ENCODE measurements around the gene OTUD7B. TPM values are rescaled to one million over a fixed set of nuclear protein-coding genes. Genes with fewer than 3 reads are reported as not detected.

The OTUD7B gene
- polyA plus RNA-seq, 1 donor, result 16.9 TPM

- no peak overlapping the region for H3K27ac ChIP-seq (ENCODE audit: low read length)
Observed at GRCh38 chr1:149906570-149907075, 103.9 kb downstream of the OTUD7B start.

GRCh38 chr1:149903836-149904491, 106.6 kb downstream of the OTUD7B start:
- WGBS (ENCODE audit: insufficient coverage, low lambda C conversion rate), result 86% methylated on average over 1 of the region's 5 CpGs
- peak in 1 of 2 donors; percentile 15 for DNase-seq

More at GRCh38 chr1:149906570-149907075, 103.9 kb downstream of the OTUD7B start:
- DNase-seq, result peak; percentile 37 to 69
- Histone ChIP-seq H3K36me3 (ENCODE audit: control insufficient read depth, insufficient read depth, low read length) (no peaks in the 10 kb centered on the region), H3K27me3 (ENCODE audit: control insufficient read depth, insufficient read depth, low read length) (no peaks in the 10 kb centered on the region), H3K4me3 (ENCODE audit: low read length) (no peak overlapping the region), H3K4me1 (ENCODE audit: control insufficient read depth, insufficient read depth, low read length) (peaks cover 6% of the 10 kb centered on the region), H3K9me3 (ENCODE audit: control insufficient read depth, low read depth, low read length) (no peaks in the 10 kb centered on the region)
- no CpG with 5 or more reads among the region's 10 CpGs for WGBS (ENCODE audit: insufficient coverage, low lambda C conversion rate)

GRCh38 chr1:149899460-149900284, 110.9 kb downstream of the OTUD7B start, which contains the start of gene BOLA1:
Gene BOLA1 (plus strand): TSS chr1:149899568. CDS start chr1:149900060, 492 bp downstream.
- Histone ChIP-seq H3K9me3 (ENCODE audit: control insufficient read depth, low read depth, low read length) (peaks cover 7% of the 10 kb centered on the region), H3K27me3 (ENCODE audit: control insufficient read depth, insufficient read depth, low read length) (no peaks in the 10 kb centered on the region), H3K36me3 (ENCODE audit: control insufficient read depth, insufficient read depth, low read length) (no peaks in the 10 kb centered on the region), H3K27ac (ENCODE audit: low read length) (peak within 1 kb of the TSS; percentile 67), H3K4me1 (ENCODE audit: control insufficient read depth, insufficient read depth, low read length) (peaks cover 8% of the 10 kb centered on the region), H3K4me3 (ENCODE audit: low read length) (peak within 1 kb of the TSS; percentile 58)
- DNase-seq, result peak; percentile 93 to 96
- no CpG with 5 or more reads among the region's 65 CpGs for WGBS (ENCODE audit: insufficient coverage, low lambda C conversion rate)

More at GRCh38 chr1:149903836-149904491, 106.6 kb downstream of the OTUD7B start:
- H3K4me1 ChIP-seq (ENCODE audit: control insufficient read depth, insufficient read depth, low read length), result peaks cover 14% of the 10 kb centered on the region
- no peak overlapping the region for H3K27ac ChIP-seq (ENCODE audit: low read length)
- peaks cover 4% of the 10 kb centered on the region for H3K9me3 ChIP-seq (ENCODE audit: control insufficient read depth, low read depth, low read length)
- no peak overlapping the region for H3K4me3 ChIP-seq (ENCODE audit: low read length)
- no peaks in the 10 kb centered on the region for H3K27me3 ChIP-seq (ENCODE audit: control insufficient read depth, insufficient read depth, low read length)
- no peaks in the 10 kb centered on the region for H3K36me3 ChIP-seq (ENCODE audit: control insufficient read depth, insufficient read depth, low read length)

GRCh38 chr1:149896575-149896974, 114.0 kb downstream of the OTUD7B start:
- peaks cover 7% of the 10 kb centered on the region for H3K9me3 ChIP-seq (ENCODE audit: control insufficient read depth, low read depth, low read length)
- no peaks in the 10 kb centered on the region for H3K27me3 ChIP-seq (ENCODE audit: control insufficient read depth, insufficient read depth, low read length)
- H3K4me3 ChIP-seq (ENCODE audit: low read length), result no peak overlapping the region
- no peak overlapping the region for H3K27ac ChIP-seq (ENCODE audit: low read length)
- DNase-seq, result no peak
- peaks cover 8% of the 10 kb centered on the region for H3K4me1 ChIP-seq (ENCODE audit: control insufficient read depth, insufficient read depth, low read length)
- H3K36me3 ChIP-seq (ENCODE audit: control insufficient read depth, insufficient read depth, low read length), result no peaks in the 10 kb centered on the region
- no CpG with 5 or more reads among the region's 4 CpGs for WGBS (ENCODE audit: insufficient coverage, low lambda C conversion rate)

- H3K27me3 ChIP-seq (ENCODE audit: control insufficient read depth, insufficient read depth, low read length), result no peaks in the 10 kb centered on the region
- H3K9me3 ChIP-seq (ENCODE audit: control insufficient read depth, low read depth, low read length), result no peaks in the 10 kb centered on the region
- no peaks in the 10 kb centered on the region for H3K36me3 ChIP-seq (ENCODE audit: control insufficient read depth, insufficient read depth, low read length)
- WGBS (ENCODE audit: insufficient coverage, low lambda C conversion rate), result 20% methylated on average over 2 of the region's 6 CpGs
- peak overlapping the region; percentile 79 for H3K4me3 ChIP-seq (ENCODE audit: low read length)
- no peak for DNase-seq
- H3K4me1 ChIP-seq (ENCODE audit: control insufficient read depth, insufficient read depth, low read length), result peaks cover 11% of the 10 kb centered on the region
- H3K27ac ChIP-seq (ENCODE audit: low read length), result peak overlapping the region; percentile 95
Observed at GRCh38 chr1:149888999-149889289, 121.6 kb downstream of the OTUD7B start.

GRCh38 chr1:149888247-149888998, 122.1 kb downstream of the OTUD7B start:
- Histone ChIP-seq H3K27ac (ENCODE audit: low read length) (peak overlapping the region; percentile 95), H3K36me3 (ENCODE audit: control insufficient read depth, insufficient read depth, low read length) (no peaks in the 10 kb centered on the region), H3K9me3 (ENCODE audit: control insufficient read depth, low read depth, low read length) (no peaks in the 10 kb centered on the region), H3K4me1 (ENCODE audit: control insufficient read depth, insufficient read depth, low read length) (peaks cover 11% of the 10 kb centered on the region), H3K27me3 (ENCODE audit: control insufficient read depth, insufficient read depth, low read length) (no peaks in the 10 kb centered on the region), H3K4me3 (ENCODE audit: low read length) (peak overlapping the region; percentile 79)
- 19% methylated on average over 5 of the region's 28 CpGs for WGBS (ENCODE audit: insufficient coverage, low lambda C conversion rate)
- DNase-seq, result peak; percentile 84 to 90

Other genes with a start within 250 kb of the OTUD7B start
- 1.8 TPM for gene FCGR1A, start 228.0 kb downstream of the OTUD7B start, polyA plus RNA-seq
- 20.0 TPM for gene BOLA1, start 111.2 kb downstream of the OTUD7B start, polyA plus RNA-seq
- gene SV2A, start 92.9 kb downstream of the OTUD7B start, polyA plus RNA-seq, result 5.1 TPM
- gene SF3B4, start 82.9 kb downstream of the OTUD7B start, polyA plus RNA-seq, result 57.3 TPM
- 170 TPM for gene MTMR11, start 73.8 kb downstream of the OTUD7B start, polyA plus RNA-seq
- 43.6 TPM for gene VPS45, start 57.0 kb upstream of the OTUD7B start, polyA plus RNA-seq
- gene PLEKHO1, start 139.2 kb upstream of the OTUD7B start, polyA plus RNA-seq, result 30.5 TPM
- gene ANP32E, start 225.4 kb upstream of the OTUD7B start, polyA plus RNA-seq, result 45.8 TPM
- 0.81 TPM for gene CA14, start 247.0 kb upstream of the OTUD7B start, polyA plus RNA-seq

All from large intestine (tissue), 3 donors.